Osteoblast (primary cell): ENCODE data around the gene TMEM272. TPM values are rescaled to one million over a fixed set of nuclear protein-coding genes. Genes with fewer than 3 reads are reported as not detected.

Experiments used
- DNase-seq: peaks from one replicate; pipeline ENCODE4 v3.0.0; 2011; ENCODE audit warnings: low spot score, mixed read lengths; ENCODE audit not compliant: insufficient read length; ENCODE audit errors: missing footprints
- H2AFZ ChIP-seq: 2 replicates; pipeline ENCODE4 v1.6.0; 2011; ENCODE audit warnings: mild to moderate bottlenecking, low read length
- H3K27ac ChIP-seq: 2 replicates; pipeline ENCODE4 v1.5.1; 2011; ENCODE audit warnings: mild to moderate bottlenecking, low read depth, low read length, moderate library complexity
- H3K27me3 ChIP-seq: 2 replicates; pipeline ENCODE4 v1.6.0; 2012; ENCODE audit warnings: mild to moderate bottlenecking, control low read depth, inconsistent platforms, low read length, moderate library complexity; ENCODE audit not compliant: insufficient read depth
- H3K36me3 ChIP-seq: 2 replicates; pipeline ENCODE4 v1.5.1; 2011; ENCODE audit warnings: mild to moderate bottlenecking, low read length, control low read depth, moderate library complexity; ENCODE audit not compliant: insufficient read depth
- H3K4me1 ChIP-seq: 2 replicates; pipeline ENCODE4 v1.5.1; 2011; ENCODE audit warnings: mild to moderate bottlenecking, low read length, control low read depth, moderate library complexity; ENCODE audit not compliant: insufficient read depth
- H3K4me2 ChIP-seq: 2 replicates; pipeline ENCODE4 v1.6.0; 2011; ENCODE audit warnings: mild to moderate bottlenecking, low read length; ENCODE audit not compliant: insufficient read depth
- H3K4me3 ChIP-seq: fragments of 200-600 bp; sonication (generic); 3 replicates; pipeline ENCODE4 v1.5.1; 2012; ENCODE audit warnings: mild to moderate bottlenecking, low read length, inconsistent platforms; ENCODE audit not compliant: insufficient read depth
- H3K79me2 ChIP-seq: 2 replicates; pipeline ENCODE4 v1.6.0; 2012; ENCODE audit warnings: mild to moderate bottlenecking, low read length, control low read depth, inconsistent platforms; ENCODE audit not compliant: insufficient read depth
- H3K9me3 ChIP-seq: 2 replicates; pipeline ENCODE4 v1.5.1; 2011; ENCODE audit warnings: low read depth, low read length, control low read depth
- H4K20me1 ChIP-seq: 2 replicates; pipeline ENCODE4 v1.6.0; 2012; ENCODE audit warnings: mild to moderate bottlenecking, low read length, control low read depth; ENCODE audit not compliant: insufficient read depth
- CTCF ChIP-seq: IDR thresholded peaks from 2 replicates; pipeline ENCODE4 v1.5.1; 2011; ENCODE audit warnings: mild to moderate bottlenecking, low read depth, low read length, moderate library complexity; ENCODE audit errors: extremely low read depth
- total RNA-seq: library from RNA; depleted of rRNA; stranded (reverse); fragments of >200 nt; gene quantifications from 2 replicates; pipeline ENCODE4 v1.2.3, GENCODE V29; 2012

Gene TMEM272
- total RNA-seq, 1 donor = not detected

DNA sequence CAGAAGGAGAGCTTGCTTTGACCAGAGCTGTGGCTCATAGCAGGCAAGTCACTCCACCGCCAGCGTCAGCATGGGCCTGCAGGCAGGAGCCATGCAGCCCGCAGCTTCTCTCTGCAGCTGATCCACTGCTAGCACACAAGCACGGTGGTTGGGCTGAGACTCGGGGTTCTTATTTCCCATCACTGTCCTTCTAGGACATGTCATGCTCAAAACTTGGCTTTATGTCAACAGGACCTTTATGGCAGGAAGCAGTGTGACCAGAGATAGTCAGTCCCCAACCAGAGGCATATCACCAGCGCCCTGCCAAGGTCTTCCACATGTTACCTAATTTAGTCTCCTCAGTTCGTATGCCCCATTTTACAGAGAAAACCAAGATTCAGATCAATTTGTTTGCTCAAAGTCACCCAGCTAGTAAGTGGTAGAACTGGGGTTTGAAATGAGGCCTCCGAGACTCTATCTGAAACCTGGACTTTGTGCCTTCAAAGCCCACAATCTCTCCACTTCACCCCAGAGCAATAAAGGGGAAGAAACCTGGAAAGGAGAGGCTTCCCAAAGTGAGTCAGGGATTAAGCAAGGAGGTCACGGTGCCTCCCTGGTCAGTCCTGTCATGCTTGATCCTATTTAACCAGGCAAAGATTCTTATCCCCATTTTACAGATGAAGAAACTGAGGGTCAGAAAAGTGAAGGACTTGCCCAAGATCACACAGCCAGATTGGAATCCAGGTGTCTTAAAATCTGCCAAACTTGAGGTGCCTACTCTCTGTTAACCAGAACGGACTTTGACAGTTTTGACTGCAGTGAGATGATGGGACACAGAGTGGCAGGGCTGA lies 5.1 kb downstream of the TMEM272 start:
- no peak for DNase-seq
- Histone ChIP-seq H3K36me3 (no peaks in the 10 kb centered on the region), H3K79me2 (no peaks in the 10 kb centered on the region), H3K27me3 (peaks cover 29% of the 10 kb centered on the region), H3K27ac (no peak overlapping the region), H4K20me1 (no peaks in the 10 kb centered on the region), H3K4me3 (no peak overlapping the region), H3K4me1 (peaks cover 13% of the 10 kb centered on the region), H3K4me2 (no peak overlapping the region), H2AFZ (no peak overlapping the region), H3K9me3 (no peaks in the 10 kb centered on the region)
- no peak for TF ChIP-seq CTCF

DNA sequence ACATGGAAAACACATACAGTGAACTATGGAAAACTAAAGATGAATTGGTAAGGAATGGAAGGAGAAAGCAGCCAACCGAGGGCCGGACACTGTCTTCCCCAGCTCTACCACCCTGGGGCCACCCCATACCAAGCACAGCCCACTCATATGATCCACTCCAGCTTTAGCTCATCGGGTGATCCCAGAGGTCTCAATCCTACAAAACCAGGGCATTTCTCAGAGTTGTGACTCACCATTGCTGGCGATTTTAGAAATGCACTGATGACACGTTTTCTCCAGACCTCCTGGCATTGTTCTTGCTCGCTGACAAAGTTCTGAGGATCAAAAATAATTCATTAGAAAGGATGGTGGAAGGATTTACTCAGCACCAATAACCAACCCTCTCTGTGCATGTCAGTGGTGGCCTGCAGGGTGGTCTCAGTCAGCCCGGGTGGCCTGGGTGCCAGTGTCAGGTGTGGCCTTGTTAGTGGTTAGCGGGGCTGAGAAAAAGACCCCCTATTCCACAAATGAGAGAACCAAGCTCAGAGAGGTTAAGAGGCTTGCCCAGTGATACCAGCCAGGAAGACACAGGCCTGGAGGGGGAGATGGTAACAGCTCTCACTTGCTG lies 6.6 kb downstream of the TMEM272 start:
- no peak overlapping the region for H3K4me3 ChIP-seq
- no peak overlapping the region for H3K27ac ChIP-seq
- H4K20me1 ChIP-seq = no peaks in the 10 kb centered on the region
- peaks cover 32% of the 10 kb centered on the region for H3K27me3 ChIP-seq
- peak; percentile 89 for DNase-seq
- no peak overlapping the region for H2AFZ ChIP-seq
- TF ChIP-seq CTCF = no peak
- no peaks in the 10 kb centered on the region for H3K9me3 ChIP-seq
- peak overlapping the region; percentile 3 for H3K4me2 ChIP-seq
- H3K79me2 ChIP-seq = no peaks in the 10 kb centered on the region
- no peaks in the 10 kb centered on the region for H3K36me3 ChIP-seq
- peaks cover 11% of the 10 kb centered on the region for H3K4me1 ChIP-seq

DNA sequence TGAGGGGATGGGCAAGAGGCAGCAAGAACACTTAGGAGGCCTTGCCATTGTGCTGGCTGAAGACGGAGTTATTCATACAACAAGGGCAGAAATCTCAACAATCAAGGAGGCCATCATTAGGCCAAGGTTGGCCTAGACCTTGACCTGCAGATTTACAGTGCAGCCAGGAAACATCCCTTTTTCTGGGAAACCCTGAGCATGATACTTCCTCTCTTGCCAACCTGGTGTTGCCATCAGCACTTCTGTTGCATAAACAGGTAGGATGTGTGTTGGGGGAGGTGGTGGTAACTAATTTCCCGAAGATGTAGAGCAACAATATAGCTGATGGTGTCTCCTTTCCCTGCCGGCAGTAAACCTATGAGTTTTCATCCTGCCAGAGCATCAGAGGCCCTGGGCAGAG lies 8.0 kb downstream of the TMEM272 start:
- Histone ChIP-seq H2AFZ (no peak overlapping the region), H3K4me3 (no peak overlapping the region), H3K36me3 (no peaks in the 10 kb centered on the region), H4K20me1 (no peaks in the 10 kb centered on the region), H3K27ac (no peak overlapping the region), H3K27me3 (peaks cover 21% of the 10 kb centered on the region), H3K9me3 (no peaks in the 10 kb centered on the region), H3K4me2 (no peak overlapping the region), H3K79me2 (no peaks in the 10 kb centered on the region), H3K4me1 (peaks cover 11% of the 10 kb centered on the region)
- no peak for DNase-seq
- no peak for TF ChIP-seq CTCF

GRCh38 chr13:51834581-51835171 lies 10.3 kb downstream of the TMEM272 start:
- Histone ChIP-seq H2AFZ (no peak overlapping the region), H3K27me3 (peaks cover 18% of the 10 kb centered on the region), H3K79me2 (no peaks in the 10 kb centered on the region), H3K4me3 (no peak overlapping the region), H3K27ac (no peak overlapping the region), H4K20me1 (no peaks in the 10 kb centered on the region), H3K4me2 (no peak overlapping the region), H3K4me1 (peaks cover 11% of the 10 kb centered on the region), H3K36me3 (no peaks in the 10 kb centered on the region), H3K9me3 (no peaks in the 10 kb centered on the region)
- DNase-seq = no peak
- no peak for TF ChIP-seq CTCF
